ENCODE measurements around the gene SENP6.

GRCh38 chr6:75588948-75589347 lies 12.7 kb upstream of the SENP6 start:
- no peak for TF ChIP-seq POLR2A (IDR thresholded peaks at IDR 0.05)
- no peak for TF ChIP-seq CTCF (IDR thresholded peaks at IDR 0.05)
